Caco-2 (cell line): ENCODE results near the gene TMEM17. TPM values are rescaled to one million over a fixed set of nuclear protein-coding genes. Genes with fewer than 3 reads are reported as not detected.

ENCODE experiments used
- BruUV-seq: library from RNA; stranded (reverse); fragments of 400-500 nt; replicated peaks from 2 replicates; lab custom pipeline; 2021; lab: Mats Ljungman, UMichigan
- CTCF ChIA-PET: fragments of 300-600 bp; sonication (Branson Sonifier 250); formaldehyde crosslinking; loops from one replicate; lab custom pipeline; 2022; ENCODE audit warnings: antibody characterized with exemption; lab: Charles Lee
- POLR2A ChIA-PET: fragments of 300-600 bp; sonication (Branson Sonifier 250); formaldehyde crosslinking; loops from one replicate; lab custom pipeline; 2022; ENCODE audit warnings: antibody characterized with exemption; lab: Charles Lee
- DNase-seq, 2 experiments: peaks; one replicate each; pipeline versions ENCODE4 v3.0.0 to v3.0.0-alpha.2; 2020 to 2022
- H3K27me3 ChIP-seq: replicated peaks from 2 replicates; pipeline ENCODE4 v1.6.0; 2011; ENCODE audit warnings: low read length; ENCODE audit not compliant: control insufficient read depth, insufficient read depth
- H3K36me3 ChIP-seq: 2 replicates; pipeline ENCODE4 v1.5.1; 2011; ENCODE audit warnings: low read length; ENCODE audit not compliant: control insufficient read depth, insufficient read depth
- H3K4me1 ChIP-seq: fragments of 250-450 bp; sonication (Bioruptor Pico); 2 replicates; pipeline ENCODE4 v1.5.1; 2020; ENCODE audit warnings: mild to moderate bottlenecking
- H3K4me3 ChIP-seq: 2 replicates; pipeline ENCODE4 v1.5.1; 2011; ENCODE audit warnings: low read depth, mild to moderate bottlenecking, control low read depth, low read length
- H3K9me3 ChIP-seq: fragments of 250-450 bp; sonication (Bioruptor Pico); 2 replicates; pipeline ENCODE4 v1.5.1; 2020; ENCODE audit warnings: mild to moderate bottlenecking, moderate library complexity
- H3K27ac Mint-ChIP-seq: one replicate; pipeline ENCODE4 v1.8.0; 2022; ENCODE audit warnings: mixed read lengths; ENCODE audit not compliant: unreplicated experiment
- H3K27me3 Mint-ChIP-seq: one replicate; pipeline ENCODE4 v1.8.0; 2022; ENCODE audit warnings: mixed read lengths; ENCODE audit not compliant: insufficient read depth, unreplicated experiment
- H3K36me3 Mint-ChIP-seq: one replicate; pipeline ENCODE4 v1.8.0; 2022; ENCODE audit warnings: mild to moderate bottlenecking, mixed read lengths; ENCODE audit not compliant: insufficient read depth, unreplicated experiment
- H3K4me1 Mint-ChIP-seq: one replicate; pipeline ENCODE4 v1.8.0; 2022; ENCODE audit warnings: low read depth, mixed read lengths; ENCODE audit not compliant: unreplicated experiment
- H3K4me3 Mint-ChIP-seq: one replicate; pipeline ENCODE4 v1.8.0; 2022; ENCODE audit warnings: mild to moderate bottlenecking, moderate library complexity, mixed read lengths; ENCODE audit not compliant: unreplicated experiment
- H3K9me3 Mint-ChIP-seq: one replicate; pipeline ENCODE4 v1.8.0; 2022; ENCODE audit warnings: mixed read lengths; ENCODE audit not compliant: unreplicated experiment
- intact Hi-C: fragments of 100-400 bp; cut with micrococcal nuclease; formaldehyde crosslinking; loops from one replicate; pipeline ENCODE4 v1.10.0; 2022; ENCODE audit not compliant: unreplicated experiment
- total RNA-seq: library from RNA; stranded (reverse); gene quantifications from 2 replicates; pipeline ENCODE4 v1.2.3, GENCODE V29; 2022
- TF ChIP-seq, protein P1 (sequence below), 2 experiments: fragments of 200-600 bp in 1 of 2; IDR thresholded peaks; 1 replicate in 1 of 2; 2 replicates in 1 of 2; pipeline versions ENCODE4 v1.5.1 to v1.8.0; 2011 to 2022; ENCODE audit warnings: antibody characterized with exemption in 1 of 2, control low read depth in 1 of 2, inconsistent platforms in 1 of 2, low read depth in 1 of 2, low read length in 1 of 2, mild to moderate bottlenecking in 1 of 2, moderate library complexity in 1 of 2; ENCODE audit not compliant: insufficient read depth in 1 of 2, severe bottlenecking in 1 of 2, unreplicated experiment in 1 of 2

The TMEM17 gene
- total RNA-seq, 1 experiment from 2014 or later = 3.3 TPM

DNA sequence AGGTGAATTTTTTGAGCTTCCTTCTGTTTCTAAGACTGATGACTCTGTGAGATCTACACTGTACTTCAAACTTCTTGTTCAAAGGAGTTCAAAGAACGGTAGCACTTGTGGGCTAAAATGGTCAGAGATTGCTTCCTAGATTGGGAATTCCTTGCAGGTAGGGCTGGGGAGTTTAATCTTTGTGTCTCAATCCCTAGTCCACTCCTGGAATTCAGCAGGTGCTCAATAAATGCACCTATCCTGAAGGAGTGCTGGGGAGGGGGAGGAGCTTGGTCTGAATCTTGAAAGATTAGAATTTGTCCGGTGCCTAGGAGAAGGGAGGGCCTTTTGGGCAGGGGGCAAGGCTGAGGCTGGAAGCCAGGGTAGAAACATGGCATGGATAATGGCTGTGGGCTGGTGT, 34.6 kb downstream of the TMEM17 start:
- Mint-ChIP-seq H3K4me1 (peaks cover 19% of the 10 kb centered on the region), H3K9me3 (no peaks in the 10 kb centered on the region), H3K27ac (no peak overlapping the region), H3K27me3 (no peaks in the 10 kb centered on the region), H3K4me3 (no peak overlapping the region), H3K36me3 (no peaks in the 10 kb centered on the region)
- CTCF ChIA-PET = interaction anchor here (0.8 kb wide), 1 partner anchor 15 kb away, joined by 3 read pairs; no protein-coding TSS in a partner anchor
- H3K4me3 ChIP-seq = no peak overlapping the region
- POLR2A ChIA-PET = no interaction called here
- no peaks in the 10 kb centered on the region for H3K27me3 ChIP-seq
- intact Hi-C loops = no loop called here
- TF ChIP-seq, protein P1, sequence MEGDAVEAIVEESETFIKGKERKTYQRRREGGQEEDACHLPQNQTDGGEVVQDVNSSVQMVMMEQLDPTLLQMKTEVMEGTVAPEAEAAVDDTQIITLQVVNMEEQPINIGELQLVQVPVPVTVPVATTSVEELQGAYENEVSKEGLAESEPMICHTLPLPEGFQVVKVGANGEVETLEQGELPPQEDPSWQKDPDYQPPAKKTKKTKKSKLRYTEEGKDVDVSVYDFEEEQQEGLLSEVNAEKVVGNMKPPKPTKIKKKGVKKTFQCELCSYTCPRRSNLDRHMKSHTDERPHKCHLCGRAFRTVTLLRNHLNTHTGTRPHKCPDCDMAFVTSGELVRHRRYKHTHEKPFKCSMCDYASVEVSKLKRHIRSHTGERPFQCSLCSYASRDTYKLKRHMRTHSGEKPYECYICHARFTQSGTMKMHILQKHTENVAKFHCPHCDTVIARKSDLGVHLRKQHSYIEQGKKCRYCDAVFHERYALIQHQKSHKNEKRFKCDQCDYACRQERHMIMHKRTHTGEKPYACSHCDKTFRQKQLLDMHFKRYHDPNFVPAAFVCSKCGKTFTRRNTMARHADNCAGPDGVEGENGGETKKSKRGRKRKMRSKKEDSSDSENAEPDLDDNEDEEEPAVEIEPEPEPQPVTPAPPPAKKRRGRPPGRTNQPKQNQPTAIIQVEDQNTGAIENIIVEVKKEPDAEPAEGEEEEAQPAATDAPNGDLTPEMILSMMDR (IDR thresholded peaks at IDR 0.05; ENCODE audit: insufficient read depth in 1 of 2, low read depth in 1 of 2, low read length in 1 of 2, severe bottlenecking in 1 of 2, unreplicated experiment in 1 of 2) = no peak
- no peaks in the 10 kb centered on the region for H3K36me3 ChIP-seq
- no peaks in the 10 kb centered on the region; the same call in 1 of the 2 replicates for H3K9me3 ChIP-seq
- H3K4me1 ChIP-seq = peaks cover 16% of the 10 kb centered on the region; the same call in 1 of the 2 replicates
- no peak for DNase-seq
- no TSS peak for BruUV-seq

DNA sequence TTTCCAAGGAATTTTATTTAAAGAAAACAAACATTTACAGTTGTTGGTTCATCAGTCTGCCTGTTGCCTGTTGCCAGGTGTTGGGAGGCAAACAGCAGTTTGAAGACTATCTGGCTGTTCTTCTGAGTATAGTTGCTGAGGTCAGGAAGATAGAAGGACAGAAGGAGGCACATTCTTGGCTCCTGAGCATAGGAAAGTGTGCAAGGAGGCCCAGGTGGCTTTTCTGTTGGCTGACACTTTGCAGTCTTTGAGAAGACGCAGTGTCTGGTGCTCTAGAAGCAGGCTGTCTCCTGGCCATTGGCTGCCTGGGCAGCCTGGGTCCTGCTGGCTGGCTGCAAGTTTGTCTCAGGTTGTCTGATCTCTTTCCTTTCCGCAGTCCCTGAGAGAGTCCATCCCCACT, 36.4 kb downstream of the TMEM17 start:
- no peak for DNase-seq
- BruUV-seq = no TSS peak
- Histone ChIP-seq H3K36me3 (no peaks in the 10 kb centered on the region), H3K9me3 (no peaks in the 10 kb centered on the region; the same call in 1 of the 2 replicates), H3K4me1 (peaks cover 10% of the 10 kb centered on the region; the same call in 1 of the 2 replicates), H3K4me3 (no peak overlapping the region), H3K27me3 (no peaks in the 10 kb centered on the region)
- intact Hi-C loops = no loop called here
- Mint-ChIP-seq H3K4me1 (peaks cover 12% of the 10 kb centered on the region), H3K9me3 (no peaks in the 10 kb centered on the region), H3K27me3 (no peaks in the 10 kb centered on the region), H3K36me3 (no peaks in the 10 kb centered on the region), H3K4me3 (no peak overlapping the region), H3K27ac (no peak overlapping the region)
- TF ChIP-seq, protein P1 (IDR thresholded peaks at IDR 0.05; ENCODE audit: insufficient read depth in 1 of 2, low read depth in 1 of 2, low read length in 1 of 2, severe bottlenecking in 1 of 2, unreplicated experiment in 1 of 2) = no peak
- ChIA-PET CTCF (no interaction called here), POLR2A (no interaction called here)

DNA sequence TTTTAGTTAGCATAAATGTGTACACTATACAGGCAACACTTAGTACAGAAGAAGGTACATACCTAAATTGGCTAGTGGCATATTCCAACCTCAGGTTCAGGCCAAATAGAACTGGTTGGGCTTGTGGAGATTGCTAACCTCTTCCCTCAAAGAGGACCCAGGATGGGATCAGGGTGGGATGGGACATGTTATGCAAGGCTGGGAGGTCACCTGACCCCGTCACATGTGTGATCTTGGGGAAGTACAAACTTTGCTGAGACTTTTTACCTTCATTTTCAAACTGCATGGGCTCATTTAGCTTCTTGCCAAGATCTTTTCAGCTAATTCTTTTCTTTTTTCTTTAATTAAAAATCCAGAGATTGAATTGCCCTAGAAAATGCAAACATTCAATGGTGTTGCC, 36.9 kb downstream of the TMEM17 start:
- no peak for DNase-seq
- no peaks in the 10 kb centered on the region for H3K9me3 Mint-ChIP-seq
- TF ChIP-seq, protein P1 (IDR thresholded peaks at IDR 0.05; ENCODE audit: insufficient read depth in 1 of 2, low read depth in 1 of 2, low read length in 1 of 2, severe bottlenecking in 1 of 2, unreplicated experiment in 1 of 2) = no peak
- Histone ChIP-seq H3K4me3 (no peak overlapping the region), H3K36me3 (no peaks in the 10 kb centered on the region), H3K9me3 (no peaks in the 10 kb centered on the region; the same call in 1 of the 2 replicates), H3K4me1 (peaks cover 10% of the 10 kb centered on the region; the same call in 1 of the 2 replicates), H3K27me3 (no peaks in the 10 kb centered on the region)
- BruUV-seq = no TSS peak
- H3K27me3 Mint-ChIP-seq = no peaks in the 10 kb centered on the region
- ChIA-PET POLR2A (no interaction called here), CTCF (no interaction called here)
- intact Hi-C loops = no loop called here
- H3K4me3 Mint-ChIP-seq = no peak overlapping the region
- no peak overlapping the region for H3K27ac Mint-ChIP-seq
- peaks cover 8% of the 10 kb centered on the region for H3K4me1 Mint-ChIP-seq
- no peaks in the 10 kb centered on the region for H3K36me3 Mint-ChIP-seq
